Measurements from ENCODE around the gene CUEDC1.

GRCh38 chr17:57869617-57870282 lies 85.5 kb downstream of the CUEDC1 start:
- TF ChIP-seq EZH2 (IDR thresholded peaks at IDR 0.05; ENCODE audit: borderline replicate concordance) (no peak), CTCF (IDR thresholded peaks at IDR 0.05; ENCODE audit: poor library complexity) (no peak)

Measured in hepatocyte (in vitro differentiated cells).